Epithelial cell of esophagus (primary cell): ENCODE results near the gene S100PBP.

Experiments used
- DNase-seq: peaks from one replicate; pipeline ENCODE4 v3.0.0; 2010; ENCODE audit warnings: low read depth
- H3K4me3 ChIP-seq: 2 replicates; pipeline ENCODE4 v1.5.1; 2011; ENCODE audit warnings: mild to moderate bottlenecking, low read length, control low read depth
- CTCF ChIP-seq: IDR thresholded peaks from 2 replicates; pipeline ENCODE4 v1.5.1; 2011; ENCODE audit warnings: low read depth, mild to moderate bottlenecking, low read length, control low read depth, inconsistent platforms; ENCODE audit not compliant: insufficient read depth; ENCODE audit errors: missing control alignments

S100PBP gene

DNA sequence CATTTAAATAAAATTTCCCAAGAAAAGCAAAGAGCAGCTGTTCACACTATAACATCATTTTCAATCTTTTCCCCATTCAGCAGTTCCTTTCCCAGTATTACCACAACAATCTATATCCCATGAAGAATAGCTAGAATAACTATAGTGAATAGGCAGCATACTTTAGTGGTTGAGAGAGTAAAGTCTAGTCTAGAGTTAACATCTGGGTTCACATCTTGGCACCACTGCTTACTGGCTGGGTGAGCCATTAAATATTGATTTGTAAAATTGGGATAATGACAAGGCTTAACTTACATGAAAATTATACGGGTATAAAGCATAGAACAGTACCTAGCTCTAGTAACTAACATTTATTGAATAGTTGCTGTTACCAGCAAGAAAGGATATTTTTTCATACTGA is 14.4 kb downstream of the S100PBP start:
- DNase-seq: no peak
- TF ChIP-seq CTCF: no peak
- H3K4me3 ChIP-seq: no peak overlapping the region

DNA sequence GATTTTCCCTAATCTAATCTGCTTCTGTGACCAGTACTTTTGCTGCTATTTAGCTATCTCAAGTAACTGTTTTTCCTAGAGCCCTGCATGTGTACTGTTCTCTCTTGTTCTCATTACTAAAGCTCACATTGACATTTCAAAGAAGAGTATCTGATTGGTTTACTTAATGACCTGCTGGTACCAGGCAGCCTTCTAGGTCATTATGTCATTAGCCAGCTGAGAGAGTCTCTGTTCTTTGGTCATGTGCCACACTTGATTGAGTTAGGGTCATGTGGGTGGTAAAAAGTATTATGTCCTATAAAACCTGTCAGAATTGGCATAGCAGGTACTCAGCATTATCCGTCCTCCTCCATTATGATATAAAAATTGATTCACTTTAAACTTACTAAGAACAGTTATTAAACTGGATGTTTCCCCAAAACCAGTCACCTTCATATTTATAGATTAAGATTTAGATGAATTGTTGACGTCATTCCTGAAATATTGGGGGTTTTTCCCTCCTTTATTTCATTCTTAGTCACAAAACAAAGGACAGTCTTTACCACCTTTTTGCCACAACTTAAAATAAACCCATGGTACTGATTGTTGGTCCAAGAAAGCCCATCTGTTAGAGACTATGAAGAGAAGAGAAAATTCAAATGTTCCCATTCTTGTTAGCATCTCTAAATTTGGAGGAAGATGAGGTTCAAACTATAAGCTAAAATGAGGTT is 31.1 kb downstream of the S100PBP start:
- no peak for TF ChIP-seq CTCF
- no peak overlapping the region for H3K4me3 ChIP-seq
- no peak for DNase-seq

DNA sequence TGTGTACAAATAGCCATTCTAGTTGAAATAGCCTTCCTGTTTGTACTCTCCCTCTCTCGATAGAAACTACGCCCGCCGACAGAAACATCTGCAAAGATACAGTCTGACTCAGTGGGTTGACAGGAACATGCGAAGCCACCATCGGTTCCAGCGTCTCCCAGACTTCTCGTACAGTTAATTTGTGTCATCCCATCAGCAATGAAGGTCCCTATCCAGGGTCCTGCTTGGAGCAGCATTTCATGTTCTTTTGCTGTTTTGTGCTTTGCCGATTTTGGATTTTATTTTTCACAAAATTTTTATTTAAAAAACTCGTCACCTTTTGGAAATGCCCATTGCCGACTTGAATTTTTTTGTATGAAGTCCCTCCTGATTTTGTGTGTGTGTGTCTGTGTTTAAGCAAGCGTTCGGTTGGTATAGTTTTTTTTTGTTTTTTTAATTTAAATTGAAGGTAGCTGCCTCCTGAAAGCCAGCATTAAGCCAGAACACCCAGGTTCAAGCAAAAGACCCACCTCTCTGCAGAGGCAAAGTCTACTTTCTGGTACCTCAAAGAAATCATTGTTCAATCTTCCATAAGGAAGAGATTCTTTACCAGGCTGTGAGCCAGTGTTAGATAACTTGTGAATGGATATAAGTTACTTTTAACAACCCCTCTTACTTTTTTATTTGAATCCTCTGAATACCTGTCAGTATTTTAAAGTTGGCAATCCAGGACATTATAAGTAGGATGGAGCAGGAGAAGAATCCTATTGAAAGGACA is 38.6 kb downstream of the S100PBP start:
- DNase-seq: no peak
- no peak overlapping the region for H3K4me3 ChIP-seq
- TF ChIP-seq CTCF: no peak

- no peak for TF ChIP-seq CTCF
- DNase-seq: no peak
- H3K4me3 ChIP-seq: no peak overlapping the region
Measured at GRCh38 chr1:32858136-32858535, 40.7 kb downstream of the S100PBP start.

DNA sequence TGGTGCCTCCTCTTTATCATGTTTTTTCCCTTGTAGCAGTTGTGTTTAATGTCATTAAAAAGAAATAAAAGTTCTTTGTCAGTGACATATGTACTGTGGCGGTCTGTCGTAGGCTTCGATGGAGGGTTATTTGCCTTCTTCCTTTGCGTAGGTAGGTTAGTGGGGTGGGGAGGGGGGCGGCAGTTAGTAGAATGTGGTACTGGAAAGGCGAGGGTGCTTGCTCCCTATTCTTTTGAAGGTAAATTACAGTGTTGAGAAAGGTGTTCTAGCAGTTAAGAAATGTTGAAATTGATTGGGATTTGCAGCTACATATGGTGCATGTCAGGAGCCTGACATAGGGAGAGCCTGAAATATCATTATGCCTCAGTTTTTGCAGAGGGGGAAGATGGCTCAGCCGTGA is 41.3 kb downstream of the S100PBP start:
- TF ChIP-seq CTCF: no peak
- H3K4me3 ChIP-seq: no peak overlapping the region
- no peak for DNase-seq

DNA sequence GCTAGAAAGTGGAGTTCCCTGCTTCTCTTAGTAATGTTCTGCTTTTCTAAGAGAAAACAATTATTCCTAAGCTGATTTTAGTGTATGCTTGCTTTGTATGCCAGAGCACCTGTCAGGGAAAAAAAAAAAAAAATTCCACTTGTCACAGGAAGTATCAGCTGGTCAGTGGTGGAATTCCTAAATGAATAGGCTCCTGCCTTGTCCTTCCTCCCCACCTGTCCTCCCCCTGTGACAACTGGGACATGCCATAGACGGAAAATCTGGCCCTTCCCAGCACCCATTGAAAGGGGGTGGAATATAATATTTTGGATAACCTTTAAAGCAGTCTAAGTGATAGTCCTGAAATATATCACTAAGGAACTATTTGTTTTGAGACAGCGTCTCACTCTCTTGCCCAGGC is 42.5 kb downstream of the S100PBP start:
- TF ChIP-seq CTCF: no peak
- no peak for DNase-seq
- H3K4me3 ChIP-seq: no peak overlapping the region

DNA sequence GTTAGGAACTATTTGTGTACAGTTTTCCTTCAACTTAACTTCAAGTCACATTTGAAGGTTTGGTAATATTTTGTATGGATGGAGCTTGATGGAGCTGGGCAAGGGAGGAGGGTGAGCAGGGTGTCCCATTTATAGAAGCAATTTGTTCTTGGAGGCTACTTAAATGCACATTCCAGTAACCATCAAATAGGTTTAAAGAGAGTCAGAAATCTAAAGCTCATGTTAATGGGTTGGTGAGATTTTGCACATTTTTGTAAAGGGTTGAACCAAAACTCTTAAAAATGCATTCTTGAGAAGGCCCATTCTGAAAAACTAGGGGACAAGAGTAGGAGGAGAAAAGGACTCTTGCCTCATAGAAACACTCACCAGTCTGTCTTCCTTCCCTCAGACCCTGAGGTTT is 43.1 kb downstream of the S100PBP start:
- TF ChIP-seq CTCF: no peak
- no peak for DNase-seq
- no peak overlapping the region for H3K4me3 ChIP-seq
